ENCODE results near the gene PEX13.
"Not testable (repeated sequence)": the region's sequence is repeated elsewhere in the genome, so short reads cannot be mapped to it uniquely, and the experiment has no call there.

PEX13 gene, protein sequence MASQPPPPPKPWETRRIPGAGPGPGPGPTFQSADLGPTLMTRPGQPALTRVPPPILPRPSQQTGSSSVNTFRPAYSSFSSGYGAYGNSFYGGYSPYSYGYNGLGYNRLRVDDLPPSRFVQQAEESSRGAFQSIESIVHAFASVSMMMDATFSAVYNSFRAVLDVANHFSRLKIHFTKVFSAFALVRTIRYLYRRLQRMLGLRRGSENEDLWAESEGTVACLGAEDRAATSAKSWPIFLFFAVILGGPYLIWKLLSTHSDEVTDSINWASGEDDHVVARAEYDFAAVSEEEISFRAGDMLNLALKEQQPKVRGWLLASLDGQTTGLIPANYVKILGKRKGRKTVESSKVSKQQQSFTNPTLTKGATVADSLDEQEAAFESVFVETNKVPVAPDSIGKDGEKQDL

DNA sequence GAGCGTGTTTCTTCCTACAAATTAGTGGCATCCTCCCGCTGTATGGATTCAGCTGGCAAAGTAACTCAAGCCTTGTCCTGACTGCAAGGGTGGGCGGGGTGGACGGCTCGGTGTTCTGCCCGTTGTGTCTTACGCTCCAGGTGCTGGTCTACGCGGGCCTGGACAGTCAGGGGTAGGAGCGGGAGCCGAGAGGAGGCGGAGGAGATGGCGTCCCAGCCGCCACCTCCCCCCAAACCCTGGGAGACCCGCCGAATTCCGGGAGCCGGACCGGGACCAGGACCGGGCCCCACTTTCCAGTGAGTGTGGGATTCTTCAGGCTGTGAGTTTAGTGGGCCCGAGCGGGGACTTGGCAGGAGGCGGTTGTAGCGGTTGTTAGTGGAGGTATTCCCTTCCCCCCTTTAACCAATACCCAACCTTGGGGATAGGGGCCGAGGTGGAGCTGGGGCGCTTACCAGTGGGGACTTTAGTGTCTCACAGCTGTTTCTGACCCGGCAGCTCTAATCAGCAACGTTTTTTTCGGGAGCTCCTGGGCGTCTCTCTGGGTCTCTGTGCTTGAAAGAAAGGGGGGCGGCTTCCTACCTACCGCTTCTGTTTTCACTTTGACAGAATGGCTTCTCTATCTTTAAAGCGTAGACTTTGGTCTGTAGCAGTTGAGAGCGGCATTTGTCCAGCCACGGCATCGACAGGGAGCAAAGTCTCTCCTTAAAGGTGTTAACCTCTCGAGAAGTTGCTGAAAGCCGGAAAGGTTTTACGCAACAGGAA, at the start of gene PEX13, which contains the start of gene PUS10:
Gene PEX13, plus strand, starts transcription at position 165 of the 762 bp plus-strand sequence. Its CDS starts 40 bp downstream, at position 205.
Gene PUS10, minus strand, starts transcription at position 700 of the 762 bp plus-strand sequence. CDS start 6,365 bp downstream, outside the sequence.
- DNase-seq, result peak; percentile 90

DNA sequence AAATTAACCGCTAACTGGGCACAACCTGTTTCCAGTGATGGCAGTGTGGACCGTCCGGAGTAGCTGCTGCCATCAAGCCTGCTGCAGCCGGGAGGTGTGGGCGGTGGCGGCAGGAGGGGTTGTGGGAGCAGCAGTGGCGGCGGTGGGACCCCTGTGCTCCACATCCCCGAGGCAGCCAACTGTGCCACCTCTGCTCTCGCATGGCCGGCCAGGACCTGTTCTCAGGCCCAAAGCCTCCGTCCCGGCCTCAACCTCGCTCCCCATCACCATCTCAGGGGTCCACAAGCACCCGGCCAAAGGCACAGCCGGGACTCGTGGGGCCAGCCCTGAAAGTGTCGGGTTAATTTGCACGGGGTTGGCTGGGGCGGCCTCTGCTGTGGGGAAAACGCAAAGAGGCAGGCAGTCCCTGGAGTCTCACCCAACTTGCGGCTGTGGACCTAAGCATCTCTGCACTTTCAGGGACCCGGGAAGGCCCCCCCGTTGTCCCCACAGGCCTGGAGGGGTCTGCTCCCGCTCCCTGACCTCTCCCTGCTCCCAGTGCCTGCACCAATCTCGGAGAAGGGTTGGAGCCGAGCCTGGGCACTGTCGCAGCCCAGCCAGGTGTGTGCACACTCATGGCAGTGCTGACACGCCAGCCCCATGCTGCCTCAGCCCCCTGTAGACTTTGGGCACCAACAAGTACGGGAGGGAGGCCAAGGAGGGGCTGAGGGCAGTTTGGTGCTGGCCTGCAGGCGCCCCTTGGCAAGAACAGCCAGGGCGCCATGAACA, 44.4 kb upstream of the PEX13 start:
- DNase-seq, result no peak

DNA sequence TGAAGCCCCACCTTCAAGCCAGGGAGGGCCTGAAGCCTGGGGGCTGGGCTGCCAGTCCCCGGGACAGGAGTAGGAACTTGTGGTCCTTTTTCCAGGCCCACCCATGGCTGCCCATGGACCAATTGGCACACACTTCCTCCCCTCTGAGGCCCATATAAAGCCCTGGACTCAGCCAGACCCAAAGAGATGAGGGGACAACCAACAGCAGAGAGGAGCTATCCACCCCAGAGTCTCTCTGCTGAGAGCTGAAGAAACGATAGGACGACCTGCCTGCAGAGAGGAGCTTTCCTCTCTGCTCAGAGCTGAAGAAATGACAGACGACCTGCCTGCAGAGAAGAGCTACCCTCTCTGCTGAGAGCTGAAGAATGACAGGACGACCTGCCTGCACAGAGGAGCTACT, 43.8 kb upstream of the PEX13 start:
- no peak for DNase-seq

DNA sequence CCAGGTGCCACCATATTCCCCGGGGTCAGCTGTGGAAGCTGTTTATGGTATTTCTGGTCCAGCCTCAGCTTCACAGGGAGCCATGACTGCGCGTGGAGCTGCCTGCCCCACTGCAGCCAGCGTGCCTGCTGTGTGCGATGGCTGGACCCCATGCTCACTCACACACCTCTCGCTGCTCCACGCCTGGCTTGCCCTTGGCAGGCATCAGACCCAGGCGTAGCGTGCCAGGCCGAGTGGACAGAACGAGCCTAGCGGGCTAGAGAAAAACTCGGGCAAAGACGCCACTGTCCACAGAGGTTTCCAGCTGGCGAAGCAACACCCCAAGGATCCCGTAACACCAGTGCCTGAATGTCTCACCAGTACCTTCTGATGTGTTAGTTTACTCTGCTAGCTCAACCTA, 42.9 kb upstream of the PEX13 start:
- DNase-seq, result no peak

DNA sequence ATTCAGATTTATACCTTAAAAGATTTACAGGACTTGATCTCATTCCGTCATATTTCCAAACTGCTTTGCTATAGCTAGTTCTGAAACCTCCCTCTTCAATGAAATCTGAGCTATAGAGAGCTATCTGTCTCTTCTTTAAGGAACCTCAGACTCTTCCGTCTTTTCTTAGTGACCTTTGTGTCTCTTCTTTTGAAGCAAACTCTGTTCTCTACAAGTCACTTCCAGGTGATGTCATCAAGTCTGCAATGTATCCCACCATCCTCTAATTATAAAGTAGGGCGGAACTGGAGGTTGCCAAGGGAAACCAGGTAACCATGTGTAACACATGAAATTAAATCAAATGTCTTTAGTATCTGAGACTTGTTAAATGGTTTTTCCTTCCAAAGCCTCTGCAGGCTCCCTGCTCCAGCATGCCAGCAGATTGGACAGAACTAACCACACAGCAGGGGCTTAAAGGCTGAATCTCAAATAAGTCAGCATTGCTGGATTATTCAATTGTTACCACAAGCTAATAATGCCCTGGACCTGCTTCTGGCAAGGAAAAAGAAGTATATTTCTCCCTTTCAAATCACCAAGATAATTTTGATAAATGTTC, 41.2 kb upstream of the PEX13 start:
- DNase-seq, result no peak

DNA sequence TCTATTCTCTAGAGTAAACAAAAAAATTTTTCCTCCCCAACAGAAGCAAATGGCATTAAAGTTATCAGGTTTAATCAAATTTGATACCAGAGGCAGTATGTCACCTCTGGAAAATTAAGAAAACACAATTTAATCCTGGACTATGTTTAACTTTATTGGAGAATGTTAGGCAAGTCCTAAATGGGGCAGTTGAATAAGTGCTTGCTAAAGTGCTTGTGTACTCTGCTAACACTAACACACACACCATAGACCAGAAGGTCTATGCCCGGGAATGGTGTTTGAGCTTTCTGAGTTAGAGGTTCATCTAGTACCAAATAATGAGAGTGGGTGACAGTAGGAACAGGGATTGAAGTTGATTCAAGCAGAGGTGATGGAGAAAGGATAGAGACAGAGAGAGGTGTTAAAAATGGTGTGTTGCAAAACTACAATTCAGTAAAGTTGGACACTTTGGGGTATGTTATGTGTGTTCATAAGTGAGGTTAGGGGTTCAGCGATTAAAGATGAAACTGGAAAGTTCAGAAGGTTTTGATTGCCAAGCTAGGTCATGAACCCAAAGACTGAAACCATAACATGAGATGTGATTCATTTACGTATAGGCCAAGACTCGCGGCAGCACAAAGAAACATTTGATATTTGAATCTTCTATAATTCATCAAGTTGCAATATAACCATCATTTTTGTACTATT, 40.5 kb upstream of the PEX13 start:
- DNase-seq, result no peak

DNA sequence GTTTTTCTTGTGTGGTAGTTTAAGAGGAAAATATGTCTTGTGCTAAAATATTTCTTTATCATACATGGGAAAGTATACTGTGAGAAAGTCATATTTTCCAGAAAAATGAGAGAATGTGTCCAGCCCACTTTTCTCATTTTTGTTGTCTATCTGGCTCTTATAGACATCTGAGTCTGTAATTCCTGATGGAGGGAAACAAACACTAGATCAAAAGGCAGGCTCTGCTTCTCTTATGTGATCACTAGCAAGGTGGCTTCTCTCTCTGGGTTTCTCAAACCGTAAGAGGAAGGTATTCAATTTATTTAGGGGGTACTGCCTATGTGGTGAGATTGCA, 40.0 kb upstream of the PEX13 start:
- DNase-seq, result no peak

DNA sequence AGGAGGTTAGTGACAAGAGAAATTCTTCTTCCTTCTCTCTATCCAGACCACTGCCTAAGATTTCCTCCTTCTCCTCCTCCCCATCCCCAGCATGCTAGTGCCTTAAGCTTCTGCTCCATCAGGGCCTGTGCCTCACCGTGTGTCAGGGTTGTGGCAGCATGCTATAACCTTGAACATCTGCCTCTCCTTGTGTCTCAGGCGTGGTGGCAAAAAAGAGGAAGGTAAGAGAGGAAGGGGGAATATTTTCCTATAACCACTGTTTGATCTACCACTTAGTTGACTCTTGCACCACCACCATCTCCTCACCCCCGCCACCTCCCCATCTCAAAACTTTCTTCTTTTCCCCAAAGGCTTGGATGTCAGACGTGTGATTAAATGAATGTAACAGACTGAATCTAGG, 38.3 kb upstream of the PEX13 start:
- no peak for DNase-seq

DNA sequence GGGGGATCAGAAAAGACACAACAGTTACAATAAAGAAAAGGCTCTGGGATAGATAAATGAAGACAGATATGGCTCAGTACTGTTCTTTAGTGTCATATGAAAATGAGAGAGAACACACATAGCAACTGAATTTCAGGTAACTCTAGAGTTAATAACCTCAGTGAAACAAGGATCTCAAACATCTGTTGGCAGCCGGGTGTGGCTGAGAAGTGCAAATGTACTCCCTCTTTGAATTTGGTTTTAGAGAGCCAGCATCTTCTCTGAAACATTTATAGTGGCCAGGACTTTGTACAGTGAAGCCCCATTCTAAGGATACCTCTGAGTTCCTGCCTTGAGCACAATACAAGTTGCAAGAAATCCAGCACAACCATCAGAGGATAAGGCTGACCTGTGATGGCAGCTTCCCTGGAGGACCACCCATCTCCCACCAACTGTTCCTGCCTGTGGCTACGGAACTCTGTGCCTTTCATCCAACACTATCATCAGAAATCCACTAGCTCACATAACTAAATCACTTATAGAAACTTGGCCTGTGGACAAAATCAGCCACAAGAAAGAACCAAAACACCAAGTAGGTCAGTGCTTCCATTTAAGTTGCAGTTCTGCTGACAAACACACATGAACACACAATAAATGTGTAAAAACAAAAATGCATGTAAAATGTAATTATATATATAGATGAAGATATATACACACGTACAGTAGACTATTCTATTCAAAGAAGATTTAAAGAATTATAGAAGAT, 37.3 kb upstream of the PEX13 start:
- DNase-seq, result no peak

DNA sequence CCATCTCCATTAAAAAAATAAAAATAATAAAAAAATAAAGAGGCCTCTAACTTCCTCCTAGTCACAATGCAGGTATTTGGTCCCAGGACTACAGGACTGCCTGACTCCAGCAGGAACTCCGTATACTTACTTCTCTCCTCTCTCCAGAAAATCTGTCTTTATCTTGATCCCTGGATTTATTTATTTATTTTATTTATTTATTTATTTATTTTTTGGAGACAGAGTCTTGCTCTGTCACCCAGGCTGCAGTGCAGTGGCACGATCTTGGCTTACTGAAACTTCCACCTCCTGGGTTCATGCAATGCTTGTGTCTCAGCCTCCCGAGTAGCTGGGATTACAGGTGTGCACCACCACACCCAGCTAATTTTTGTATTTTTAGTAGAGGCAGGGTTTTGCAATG, 35.5 kb upstream of the PEX13 start:
- DNase-seq, result not testable (repeated sequence)

DNA sequence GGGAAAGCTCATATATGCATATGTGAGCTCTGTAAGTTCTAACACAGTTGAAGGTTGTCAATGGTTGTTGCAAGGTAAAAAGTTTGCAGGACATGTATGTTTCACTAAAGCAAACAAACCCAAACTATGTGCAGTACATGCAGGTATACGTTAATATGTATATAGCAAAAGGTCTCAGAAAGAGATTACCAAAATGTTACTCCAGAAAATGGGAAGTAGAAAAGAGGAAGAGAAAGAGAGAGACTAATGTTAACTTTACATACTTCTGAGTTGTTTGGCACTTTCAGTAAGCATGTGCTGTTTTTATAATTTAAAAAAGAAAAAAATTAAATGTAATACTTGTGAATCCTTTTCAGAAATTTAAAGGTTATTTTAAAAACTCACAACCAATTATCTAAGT, 32.8 kb upstream of the PEX13 start:
- DNase-seq, result no peak

DNA sequence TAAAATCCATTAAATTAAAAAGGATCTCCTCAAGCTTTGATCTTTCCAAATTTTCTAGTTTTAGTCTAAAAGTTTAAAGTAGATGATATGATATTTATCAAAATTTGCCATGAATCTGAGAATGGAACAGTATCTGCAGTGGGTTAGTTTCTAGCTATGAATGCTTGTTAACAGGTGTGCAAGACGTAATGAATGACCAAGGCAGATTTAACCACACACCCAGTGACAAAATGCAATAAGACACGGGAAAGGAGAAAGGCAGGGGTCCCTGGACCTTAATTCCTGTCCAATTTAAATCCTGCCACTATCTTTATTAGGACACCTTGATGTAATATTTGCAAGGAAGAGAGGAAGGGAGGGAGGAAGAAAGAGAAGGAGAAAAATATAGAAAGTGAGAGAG, 30.5 kb upstream of the PEX13 start:
- no peak for DNase-seq

DNA sequence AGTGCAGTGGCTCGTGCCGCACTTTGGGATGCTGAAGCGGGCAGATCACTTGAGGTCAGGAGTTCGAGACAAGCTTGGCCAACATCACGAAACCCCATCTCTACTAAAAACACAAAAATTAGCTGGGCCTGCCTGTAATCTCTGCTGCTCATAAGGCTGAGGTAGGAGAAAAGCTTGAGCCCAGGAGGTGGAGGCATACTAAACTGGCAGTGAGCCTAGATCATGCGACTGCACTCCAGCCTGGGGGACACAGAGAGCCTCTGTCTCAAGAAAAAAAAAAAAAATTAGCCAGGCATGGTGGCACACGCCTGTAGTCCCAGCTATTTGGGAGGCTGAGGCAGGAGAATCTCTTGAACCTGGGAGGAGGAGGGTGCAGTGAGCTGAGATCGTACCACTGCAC, 29.9 kb upstream of the PEX13 start:
- not testable (repeated sequence) for DNase-seq

DNA sequence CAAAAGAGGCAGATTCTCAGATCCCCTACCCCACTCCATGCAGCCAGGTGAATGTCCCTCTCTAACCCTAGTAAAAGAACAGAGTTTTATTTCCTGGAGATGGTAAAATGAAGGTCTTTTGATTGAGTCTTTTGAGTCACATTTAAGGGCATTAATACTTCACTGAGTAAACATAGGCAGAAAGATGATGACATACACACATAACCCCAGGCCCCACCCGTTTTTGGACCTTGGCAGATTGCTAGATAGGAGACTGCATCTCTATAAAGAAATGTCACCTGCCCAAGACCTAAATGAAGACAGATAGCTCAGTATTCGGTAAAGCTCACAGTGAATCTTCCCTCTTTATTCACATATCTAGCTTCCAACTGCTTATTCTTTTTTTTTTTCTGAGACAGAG, 28.3 kb upstream of the PEX13 start:
- DNase-seq, result no peak

DNA sequence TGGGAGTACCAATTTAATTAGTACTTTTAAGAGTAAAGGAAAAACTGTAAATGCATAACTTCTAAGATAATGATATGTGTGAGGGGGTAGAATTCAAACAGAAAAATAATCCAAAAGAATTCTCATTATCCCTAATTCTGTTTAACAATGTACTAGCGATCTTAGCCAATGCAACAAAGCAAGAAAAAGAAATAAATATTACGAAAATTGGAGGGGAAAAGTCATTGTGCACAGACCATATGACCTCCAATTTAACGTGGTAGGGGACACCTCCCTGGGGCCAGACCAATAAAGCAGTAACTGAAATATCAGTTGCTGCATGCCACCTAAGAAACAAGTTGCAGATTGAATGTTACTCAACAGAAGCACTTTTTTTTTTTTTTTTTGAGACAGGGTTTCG, 25.9 kb upstream of the PEX13 start:
- no peak for DNase-seq

DNA sequence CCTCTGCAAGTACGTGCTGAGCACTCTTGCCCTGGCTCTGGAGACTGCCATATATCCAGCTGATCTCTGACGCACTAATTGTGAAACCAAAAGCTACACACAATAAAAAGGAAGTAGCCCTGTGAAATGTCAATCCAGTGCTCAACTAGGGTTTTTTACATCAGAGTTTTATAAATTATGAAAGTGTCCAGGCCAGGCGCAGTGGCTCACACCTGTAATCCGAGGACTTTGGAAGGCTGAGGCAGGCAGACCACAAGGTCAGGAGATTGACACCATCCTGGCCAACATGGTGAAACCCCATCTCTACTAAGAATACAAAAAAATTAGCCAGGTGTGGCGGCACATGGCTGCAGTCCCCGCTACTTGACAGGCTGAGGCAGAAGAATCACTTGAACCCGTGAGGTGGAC, 24.5 kb upstream of the PEX13 start:
- DNase-seq, result no peak

DNA sequence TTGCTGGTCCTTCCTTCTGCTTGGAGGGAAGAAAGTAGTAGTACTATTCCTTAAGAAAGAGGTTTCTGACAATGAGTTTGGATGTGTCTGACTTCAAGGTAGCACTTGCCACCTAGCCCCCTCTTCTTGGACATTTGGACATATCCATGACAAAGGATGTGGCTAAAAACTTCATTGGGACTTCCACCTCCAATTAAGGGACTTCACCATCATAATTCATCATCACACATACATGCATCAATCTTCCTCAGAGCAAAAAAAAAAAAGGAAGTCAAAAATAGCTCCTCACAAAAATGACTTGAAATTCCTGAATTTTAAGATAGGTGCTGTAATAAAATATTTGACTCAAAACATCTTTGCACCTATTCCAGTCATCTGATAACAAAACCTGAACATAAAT, 23.4 kb upstream of the PEX13 start:
- DNase-seq, result no peak

DNA sequence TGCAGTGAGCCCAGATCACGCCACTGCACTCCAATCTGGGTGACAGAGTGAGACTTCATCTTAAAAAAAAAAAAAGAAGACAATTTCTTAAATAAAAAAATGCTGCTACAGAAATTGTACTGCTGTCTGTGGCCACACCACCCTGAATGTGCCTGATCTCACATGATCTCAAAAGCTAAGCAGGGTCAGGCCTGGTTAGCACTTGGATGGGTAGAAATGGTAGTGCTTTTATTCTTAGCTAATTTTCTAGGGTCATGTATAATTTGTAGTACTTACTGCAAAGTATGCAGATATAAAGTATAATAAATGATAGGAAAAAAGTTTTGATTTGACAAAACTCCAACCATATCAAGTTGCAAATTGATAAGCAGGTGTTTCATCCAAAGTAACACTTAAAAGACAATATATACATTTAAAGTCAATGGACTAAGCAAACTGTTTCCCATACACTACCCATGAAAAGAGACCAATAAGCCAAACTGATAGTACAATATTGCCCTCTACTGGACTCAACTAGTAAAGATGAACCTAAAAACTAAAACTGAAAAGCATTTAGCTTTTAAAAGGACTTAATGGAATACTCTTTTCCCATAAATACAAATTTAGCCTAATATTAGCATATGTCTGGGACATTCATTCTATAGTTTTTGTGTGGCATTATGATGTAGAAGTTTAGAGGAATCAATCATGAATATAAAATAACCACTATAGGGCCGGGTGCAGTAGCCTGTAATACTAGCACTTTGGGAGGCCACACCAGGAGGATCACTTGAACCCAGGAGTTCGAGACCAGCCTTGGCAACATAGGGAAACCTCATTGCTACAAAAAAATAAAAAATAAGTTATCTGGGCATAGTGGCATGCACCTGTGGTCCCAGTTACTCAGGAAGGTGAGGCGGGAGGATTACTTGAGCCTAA, 18.6 kb upstream of the PEX13 start:
- DNase-seq, result no peak

DNA sequence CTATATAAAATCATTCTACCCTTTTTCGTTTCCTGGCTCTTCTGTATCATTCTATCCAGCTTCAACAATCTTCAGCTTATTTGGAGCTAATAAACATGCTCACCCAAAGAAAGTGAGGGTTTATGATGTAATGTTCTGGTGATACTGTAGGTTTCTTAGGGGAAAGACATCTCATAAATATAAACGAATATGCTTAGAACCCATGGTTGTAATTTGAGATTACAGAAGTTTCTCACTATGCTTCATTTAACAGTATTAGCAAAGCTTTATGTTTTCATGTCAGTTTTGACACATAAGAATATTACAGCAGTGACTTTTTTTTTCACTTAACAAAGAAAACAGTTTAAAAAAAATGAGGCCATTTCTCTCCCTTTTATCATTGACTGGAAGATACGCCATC, 11.8 kb upstream of the PEX13 start:
- no peak for DNase-seq

DNA sequence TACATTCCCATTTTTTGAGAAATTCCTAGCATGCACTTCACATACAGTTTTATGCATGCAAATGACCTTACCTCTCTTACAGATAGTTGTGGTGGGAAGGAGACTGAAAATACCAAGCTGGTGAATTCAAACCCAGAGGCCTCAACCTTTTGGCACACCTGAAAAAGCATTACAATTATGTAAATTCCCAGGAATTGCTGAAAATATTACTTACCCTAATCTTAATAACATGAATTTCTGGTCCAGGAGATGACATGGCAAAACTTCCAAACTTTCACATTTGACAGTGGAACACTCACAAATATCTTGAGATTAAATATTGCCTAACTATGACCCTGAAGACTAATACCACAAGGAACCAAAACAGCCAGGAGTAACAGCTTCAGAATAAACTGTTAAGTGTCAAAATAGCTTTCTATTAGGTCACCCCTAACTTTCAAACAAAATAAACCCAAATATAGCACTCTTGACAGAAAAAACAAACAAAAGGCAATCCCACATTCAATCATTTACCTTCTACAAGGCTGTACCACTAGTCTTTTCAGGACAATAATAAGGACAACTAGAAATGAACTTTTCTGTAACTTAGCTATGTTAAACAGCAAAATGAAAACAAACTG, 10.9 kb upstream of the PEX13 start:
- DNase-seq, result no peak

Data from right forelimb (tissue), 1 donor.